ENCODE results near the gene ASB7.

The ASB7 gene

GRCh38 chr15:100690795-100691158 is 88.4 kb downstream of the ASB7 start:
- no peak overlapping the region for H3K27ac ChIP-seq
- TF ChIP-seq ZFX (IDR thresholded peaks at IDR 0.05) (no peak), CTCF (conservative IDR thresholded peaks at IDR 0.05) (no peak)

GRCh38 chr15:100691321-100691720 is 88.9 kb downstream of the ASB7 start:
- no peak for TF ChIP-seq CTCF (conservative IDR thresholded peaks at IDR 0.05)
- H3K27ac ChIP-seq: no peak overlapping the region

GRCh38 chr15:100692246-100692645 is 89.9 kb downstream of the ASB7 start:
- no peak for TF ChIP-seq ZFX (IDR thresholded peaks at IDR 0.05)
- TF ChIP-seq CTCF (conservative IDR thresholded peaks at IDR 0.05): no peak
- no peak overlapping the region for H3K27ac ChIP-seq

- H3K27ac ChIP-seq: no peak overlapping the region
- TF ChIP-seq ZFX (IDR thresholded peaks at IDR 0.05) (no peak), CTCF (conservative IDR thresholded peaks at IDR 0.05) (no peak)
Observed at GRCh38 chr15:100692671-100693070, 90.3 kb downstream of the ASB7 start.

GRCh38 chr15:100693451-100693850 is 91.1 kb downstream of the ASB7 start:
- H3K27ac ChIP-seq: peak overlapping the region; percentile 4; the same call in 1 of the 2 replicates
- no peak for TF ChIP-seq CTCF (conservative IDR thresholded peaks at IDR 0.05)
- no peak for TF ChIP-seq ZFX (IDR thresholded peaks at IDR 0.05)

GRCh38 chr15:100694381-100695021 is 92.1 kb downstream of the ASB7 start:
- TF ChIP-seq ZFX (IDR thresholded peaks at IDR 0.05) (no peak), CTCF (conservative IDR thresholded peaks at IDR 0.05) (no peak)
- no peak overlapping the region for H3K27ac ChIP-seq

- TF ChIP-seq ZFX (IDR thresholded peaks at IDR 0.05) (no peak), CTCF (conservative IDR thresholded peaks at IDR 0.05) (no peak)
- no peak overlapping the region for H3K27ac ChIP-seq
Observed at GRCh38 chr15:100695048-100695447, 92.7 kb downstream of the ASB7 start.
